Testis (tissue), 2 donors: ENCODE measurements around the gene IMMT.

ENCODE experiments used
- POLR2A ChIP-seq: fragments of 450-650 bp; IDR thresholded peaks from one replicate; pipeline ENCODE4 v1.6.1; 2017; ENCODE audit warnings: antibody characterized with exemption, mild to moderate bottlenecking, moderate library complexity
- TF ChIP-seq, protein P1 (sequence below), 3 experiments: fragments of 450-650 bp in 2 of 3; fragments of 200-600 bp in 1 of 3; sonication (generic) in 1 of 3; IDR thresholded peaks; one replicate each; pipeline ENCODE4 v1.5.1; 2016 to 2019; ENCODE audit warnings: antibody characterized with exemption in 3 of 3, mild to moderate bottlenecking in 2 of 3, moderate library complexity in 1 of 3

DNA sequence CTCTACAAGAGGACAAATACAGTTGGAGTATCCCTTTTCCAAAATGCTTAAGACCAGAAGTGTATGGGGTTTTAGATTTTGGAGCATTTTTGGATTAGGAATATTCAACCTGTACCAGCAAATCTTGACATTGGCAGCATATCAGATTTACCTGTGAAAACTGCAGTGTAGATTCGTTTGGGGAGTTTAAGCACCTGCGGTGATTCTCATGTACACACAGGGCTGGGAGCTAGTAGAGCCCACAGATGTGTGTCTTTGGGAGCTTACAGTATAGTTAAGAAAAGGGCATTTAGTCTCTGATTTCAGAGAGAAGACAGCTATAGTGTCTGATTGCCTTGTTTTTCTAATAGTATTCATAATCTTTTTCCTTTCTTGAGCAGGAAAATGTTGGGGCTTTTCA lies 59.1 kb downstream of the IMMT start:
- TF ChIP-seq, protein P1, sequence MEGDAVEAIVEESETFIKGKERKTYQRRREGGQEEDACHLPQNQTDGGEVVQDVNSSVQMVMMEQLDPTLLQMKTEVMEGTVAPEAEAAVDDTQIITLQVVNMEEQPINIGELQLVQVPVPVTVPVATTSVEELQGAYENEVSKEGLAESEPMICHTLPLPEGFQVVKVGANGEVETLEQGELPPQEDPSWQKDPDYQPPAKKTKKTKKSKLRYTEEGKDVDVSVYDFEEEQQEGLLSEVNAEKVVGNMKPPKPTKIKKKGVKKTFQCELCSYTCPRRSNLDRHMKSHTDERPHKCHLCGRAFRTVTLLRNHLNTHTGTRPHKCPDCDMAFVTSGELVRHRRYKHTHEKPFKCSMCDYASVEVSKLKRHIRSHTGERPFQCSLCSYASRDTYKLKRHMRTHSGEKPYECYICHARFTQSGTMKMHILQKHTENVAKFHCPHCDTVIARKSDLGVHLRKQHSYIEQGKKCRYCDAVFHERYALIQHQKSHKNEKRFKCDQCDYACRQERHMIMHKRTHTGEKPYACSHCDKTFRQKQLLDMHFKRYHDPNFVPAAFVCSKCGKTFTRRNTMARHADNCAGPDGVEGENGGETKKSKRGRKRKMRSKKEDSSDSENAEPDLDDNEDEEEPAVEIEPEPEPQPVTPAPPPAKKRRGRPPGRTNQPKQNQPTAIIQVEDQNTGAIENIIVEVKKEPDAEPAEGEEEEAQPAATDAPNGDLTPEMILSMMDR (IDR thresholded peaks at IDR 0.05), result no peak
- TF ChIP-seq POLR2A, result no peak
